Measurements from ENCODE around the gene LEFTY1. TPM values are rescaled to one million over a fixed set of nuclear protein-coding genes. Genes with fewer than 3 reads are reported as not detected.
"Not testable (repeated sequence)": the region's sequence is repeated elsewhere in the genome, so short reads cannot be mapped to it uniquely, and the experiment has no call there.

Gene LEFTY1
- polyA plus RNA-seq, 1 donor from 2014 or later, result 4.1 TPM

- Histone ChIP-seq H4K20me1 (ENCODE audit: insufficient read depth) (no peaks in the 10 kb centered on the region), H3K9ac (ENCODE audit: low read length) (no peak overlapping the region), H3K9me3 (ENCODE audit: low read length) (no peaks in the 10 kb centered on the region), H3K27ac (ENCODE audit: low read length) (no peak overlapping the region), H2AFZ (ENCODE audit: low read depth, low read length) (no peak overlapping the region), H3K4me2 (ENCODE audit: low read length) (no peak overlapping the region), H3K36me3 (ENCODE audit: insufficient read depth, low read length) (peaks cover 5% of the 10 kb centered on the region), H3K79me2 (replicated peaks; ENCODE audit: insufficient read depth, low read length) (no peaks in the 10 kb centered on the region), H3F3A (ENCODE audit: insufficient read depth, low read length, poor library complexity, severe bottlenecking) (no peaks in the 10 kb centered on the region), H3K27me3 (ENCODE audit: insufficient read depth, low read depth, low read length) (no peaks in the 10 kb centered on the region), H3K4me3 (ENCODE audit: low read length) (no peak overlapping the region), H3K9me2 (ENCODE audit: insufficient read depth, low read length) (no peaks in the 10 kb centered on the region)
- no peak for TF ChIP-seq CTCF (IDR thresholded peaks at IDR 0.05; ENCODE audit: poor library complexity, severe bottlenecking)
- no peak for TF ChIP-seq RAD21 (conservative IDR thresholded peaks at IDR 0.05)
- no peak for TF ChIP-seq SMC3 (conservative IDR thresholded peaks at IDR 0.05; ENCODE audit: poor library complexity)
- no peak for TF ChIP-seq TAF1 (IDR thresholded peaks at IDR 0.05; ENCODE audit: low read depth)
- TF ChIP-seq MXI1 (conservative IDR thresholded peaks at IDR 0.05; ENCODE audit: poor library complexity, severe bottlenecking), result no peak
- TF ChIP-seq REST (IDR thresholded peaks at IDR 0.05; ENCODE audit: borderline replicate concordance), result no peak
- no peak for TF ChIP-seq POLR2AphosphoS5 (IDR thresholded peaks at IDR 0.05)
- TF ChIP-seq EZH2 (IDR thresholded peaks at IDR 0.05; ENCODE audit: borderline replicate concordance, insufficient read depth, low read length, poor library complexity, severe bottlenecking), result no peak
- no peak for TF ChIP-seq EP300 (conservative IDR thresholded peaks at IDR 0.05; ENCODE audit: poor library complexity, severe bottlenecking)
Observed at GRCh38 chr1:225838793-225839192, 50.2 kb downstream of the LEFTY1 start.

- not testable (repeated sequence) for H3K79me2 ChIP-seq (replicated peaks; ENCODE audit: insufficient read depth, low read length); H3K36me3 ChIP-seq (ENCODE audit: insufficient read depth, low read length); H3K9me2 ChIP-seq (ENCODE audit: insufficient read depth, low read length); H4K20me1 ChIP-seq (ENCODE audit: insufficient read depth); H3K9me3 ChIP-seq (ENCODE audit: low read length); H3K4me3 ChIP-seq (ENCODE audit: low read length); H3F3A ChIP-seq (ENCODE audit: insufficient read depth, low read length, poor library complexity, severe bottlenecking); H2AFZ ChIP-seq (ENCODE audit: low read depth, low read length); H3K27me3 ChIP-seq (ENCODE audit: insufficient read depth, low read depth, low read length); H3K9ac ChIP-seq (ENCODE audit: low read length); H3K4me2 ChIP-seq (ENCODE audit: low read length); H3K27ac ChIP-seq (ENCODE audit: low read length)
Observed at GRCh38 chr1:225836296-225836695, 52.6 kb downstream of the LEFTY1 start.

Small RNA genes lying within 50 kb of the gene (small RNA-seq; reads per million reads assigned to genes)
- gene AL117348.1, result 0 reads per million in 3 experiments

Other genes starting within 250 kb of the LEFTY1 start
- 57.0 and 58.4 TPM in 2 replicates for gene ENAH, start 236.0 kb downstream of the LEFTY1 start, polyA plus RNA-seq
- 1,603 and 1,838 TPM in 2 replicates for gene SRP9, start 111.3 kb downstream of the LEFTY1 start, polyA plus RNA-seq
- gene EPHX1, start 79.0 kb downstream of the LEFTY1 start, polyA plus RNA-seq, result 7.5 and 8.7 TPM in 2 replicates
- not detected in 2 replicates for gene TMEM63A, start 6.8 kb downstream of the LEFTY1 start, polyA plus RNA-seq
- 51.5 and 52.7 TPM in 2 replicates for gene PYCR2, start 35.1 kb upstream of the LEFTY1 start, polyA plus RNA-seq
- not detected in 2 replicates for gene LEFTY2, start 52.1 kb upstream of the LEFTY1 start, polyA plus RNA-seq
- 16.1 and 18.6 TPM in 2 replicates for gene SDE2, start 110.2 kb upstream of the LEFTY1 start, polyA plus RNA-seq
- gene H3-3A, start 173.6 kb upstream of the LEFTY1 start, polyA plus RNA-seq, result 2,069 and 2,124 TPM in 2 replicates